ENCODE measurements around the gene KIAA1549.

GRCh38 chr7:139018910-139019309 is 37.7 kb upstream of the KIAA1549 start:
- TF ChIP-seq TFE3 (CRISPR knock-in tag; IDR thresholded peaks at IDR 0.05) (no peak), E4F1 (CRISPR knock-in tag; IDR thresholded peaks at IDR 0.05; ENCODE audit: borderline replicate concordance) (no peak), E2F4 (CRISPR knock-in tag; IDR thresholded peaks at IDR 0.05; ENCODE audit: low read depth) (no peak), USF1 (CRISPR knock-in tag; IDR thresholded peaks at IDR 0.05) (no peak), TCF3 (CRISPR knock-in tag; IDR thresholded peaks at IDR 0.05) (no peak), NR0B1 (IDR thresholded peaks at IDR 0.05; ENCODE audit: partially characterized antibody) (no peak), MAZ (CRISPR knock-in tag; conservative IDR thresholded peaks at IDR 0.05 in 1 of 2, IDR thresholded peaks at IDR 0.05 in 1 of 2) (no peak), PRDM10 (IDR thresholded peaks at IDR 0.05; ENCODE audit: partially characterized antibody) (no peak), ZBTB43 (CRISPR knock-in tag; IDR thresholded peaks at IDR 0.05) (no peak), POLR2A (conservative IDR thresholded peaks at IDR 0.05) (no peak), ZNF561 (CRISPR knock-in tag; conservative IDR thresholded peaks at IDR 0.05) (no peak), BRCA1 (IDR thresholded peaks at IDR 0.05) (no peak), BRCA1 (CRISPR knock-in tag; IDR thresholded peaks at IDR 0.05) (no peak)
